RCC 7860 (cell line): ENCODE data around the gene ZNF385C.

ENCODE experiments used
- DNase-seq: peaks from one replicate; pipeline ENCODE4 v3.0.0-alpha.2; 2015; ENCODE audit warnings: low spot score
- FAIRE-seq: peaks from 2 replicates; lab custom pipeline; 2012; peaks lifted over from hg19 to GRCh38; lab: Jason Lieb, UNC

The ZNF385C gene

GRCh38 chr17:42079541-42079940, 18.7 kb downstream of the ZNF385C start:
- FAIRE-seq, result no peak
- DNase-seq, result no peak

- FAIRE-seq (no peak), DNase-seq (no peak)
Observed at GRCh38 chr17:42078396-42079043, 19.8 kb downstream of the ZNF385C start.

GRCh38 chr17:42077755-42078154, 20.5 kb downstream of the ZNF385C start:
- FAIRE-seq (no peak), DNase-seq (no peak)

- DNase-seq, result no peak
- no peak for FAIRE-seq
Observed at GRCh38 chr17:42076797-42077559, 21.3 kb downstream of the ZNF385C start.

GRCh38 chr17:42075789-42076188, 22.5 kb downstream of the ZNF385C start:
- DNase-seq (no peak), FAIRE-seq (no peak)

GRCh38 chr17:42072323-42073187, 25.7 kb downstream of the ZNF385C start:
- DNase-seq (no peak), FAIRE-seq (no peak)

GRCh38 chr17:42071810-42072209, 26.5 kb downstream of the ZNF385C start:
- FAIRE-seq (no peak), DNase-seq (no peak)

- DNase-seq (no peak), FAIRE-seq (no peak)
Observed at GRCh38 chr17:42068979-42069378, 29.3 kb downstream of the ZNF385C start.

GRCh38 chr17:42067371-42068091, 30.7 kb downstream of the ZNF385C start:
- no peak for FAIRE-seq
- peak; percentile 12 for DNase-seq

- no peak for DNase-seq
Observed at GRCh38 chr17:42065201-42065600, 33.1 kb downstream of the ZNF385C start.

GRCh38 chr17:42062681-42063080, 35.6 kb downstream of the ZNF385C start:
- FAIRE-seq, result no peak
- DNase-seq, result no peak

More at GRCh38 chr17:42065201-42065600, 33.1 kb downstream of the ZNF385C start:
- FAIRE-seq, result no peak

GRCh38 chr17:42061646-42062487, 36.4 kb downstream of the ZNF385C start:
- FAIRE-seq (no peak), DNase-seq (no peak)

GRCh38 chr17:42060231-42060630, 38.0 kb downstream of the ZNF385C start:
- DNase-seq (no peak), FAIRE-seq (no peak)

GRCh38 chr17:42059815-42060214, 38.5 kb downstream of the ZNF385C start:
- FAIRE-seq (no peak), DNase-seq (no peak)

- DNase-seq, result no peak
- no peak for FAIRE-seq
Observed at GRCh38 chr17:42058063-42058462, 40.2 kb downstream of the ZNF385C start.

GRCh38 chr17:42056635-42057034, 41.6 kb downstream of the ZNF385C start:
- FAIRE-seq, result no peak

GRCh38 chr17:42055496-42055895, 42.8 kb downstream of the ZNF385C start:
- no peak for FAIRE-seq
- no peak for DNase-seq

More at GRCh38 chr17:42056635-42057034, 41.6 kb downstream of the ZNF385C start:
- no peak for DNase-seq

- no peak for DNase-seq
- FAIRE-seq, result no peak
Observed at GRCh38 chr17:42055027-42055426, 43.2 kb downstream of the ZNF385C start.

- DNase-seq (no peak), FAIRE-seq (no peak)
Observed at GRCh38 chr17:42053731-42054500, 44.4 kb downstream of the ZNF385C start.
